Suprapubic skin (tissue), 4 donors: Measurements from ENCODE around the gene ESPN. TPM values are rescaled to one million over a fixed set of nuclear protein-coding genes. Genes with fewer than 3 reads are reported as not detected.

ENCODE experiments used
- DNase-seq, 2 donors: peaks; one replicate each; pipeline ENCODE4 v3.0.0-alpha.2; 2019; ENCODE audit warnings: low spot score in 2 of 2
- H3K27ac ChIP-seq: fragments of 200-600 bp; sonication (generic); one replicate; pipeline ENCODE4 v1.5.1; 2019
- H3K27me3 ChIP-seq: fragments of 200-600 bp; sonication (generic); one replicate; pipeline ENCODE4 v1.5.1; 2019
- H3K36me3 ChIP-seq: fragments of 200-600 bp; sonication (generic); one replicate; pipeline ENCODE4 v1.5.1; 2019
- H3K4me1 ChIP-seq: fragments of 200-600 bp; sonication (generic); one replicate; pipeline ENCODE4 v1.5.1; 2019
- H3K4me3 ChIP-seq: fragments of 200-600 bp; sonication (generic); one replicate; pipeline ENCODE4 v1.5.1; 2019; ENCODE audit warnings: mild to moderate bottlenecking
- H3K9me3 ChIP-seq: fragments of 200-600 bp; sonication (generic); one replicate; pipeline ENCODE4 v1.5.1; 2019
- CTCF ChIP-seq, 2 donors: fragments of 200-600 bp in 1 of 2; fragments of 450-650 bp in 1 of 2; sonication (generic) in 1 of 2; IDR thresholded peaks; one replicate each; pipeline ENCODE4 v1.5.1; 2016 to 2019; ENCODE audit warnings: antibody characterized with exemption in 2 of 2, mild to moderate bottlenecking in 1 of 2, moderate library complexity in 1 of 2
- EP300 ChIP-seq: sonication (generic); formaldehyde crosslinking; IDR thresholded peaks from one replicate; pipeline ENCODE4 v1.6.1; 2017; ENCODE audit warnings: antibody characterized with exemption
- POLR2A ChIP-seq, 2 donors: fragments of 450-650 bp; IDR thresholded peaks; one replicate each; pipeline ENCODE4 v1.6.1; 2017; ENCODE audit warnings: antibody characterized with exemption in 2 of 2, mild to moderate bottlenecking in 2 of 2, moderate library complexity in 2 of 2
- POLR2AphosphoS5 ChIP-seq, 3 donors: sonication (generic); formaldehyde crosslinking; IDR thresholded peaks; one replicate each; pipeline ENCODE4 v1.6.1; 2017; ENCODE audit warnings: antibody characterized with exemption in 3 of 3
- WGBS: methylation state at CpG from one replicate; pipeline ENCODE4 v1.1.5; 2018; 5-methylcytosine and 5-hydroxymethylcytosine counted together
- total RNA-seq, 4 donors: library from RNA; depleted of rRNA; stranded (reverse); fragments of >200 nt; gene quantifications; one replicate each; pipeline ENCODE4 v1.1.0, GENCODE V29; 2016

ESPN gene
- total RNA-seq, 4 donors from 2014 or later, result 37.6 to 54.4 (median 48.8) TPM

- Histone ChIP-seq H3K27ac (no peak overlapping the region), H3K36me3 (no peaks in the 10 kb centered on the region), H3K4me1 (peaks cover 54% of the 10 kb centered on the region), H3K27me3 (no peaks in the 10 kb centered on the region), H3K4me3 (no peak overlapping the region), H3K9me3 (no peaks in the 10 kb centered on the region)
- no CpG with 5 or more reads among the region's 13 CpGs for WGBS
- DNase-seq, result no peak
- no peak for TF ChIP-seq POLR2A (IDR thresholded peaks at IDR 0.05)
Measured at GRCh38 chr1:6498576-6499111, 74.1 kb downstream of the ESPN start.

- Histone ChIP-seq H3K9me3 (no peaks in the 10 kb centered on the region), H3K36me3 (no peaks in the 10 kb centered on the region), H3K4me1 (peaks cover 54% of the 10 kb centered on the region), H3K27me3 (no peaks in the 10 kb centered on the region), H3K27ac (no peak overlapping the region), H3K4me3 (no peak overlapping the region)
- WGBS, result 70% methylated on average over 4 of the region's 4 CpGs
- TF ChIP-seq POLR2AphosphoS5 (IDR thresholded peaks at IDR 0.05) (no peak), CTCF (IDR thresholded peaks at IDR 0.05) (no peak), POLR2A (IDR thresholded peaks at IDR 0.05) (no peak), EP300 (no peak)
- DNase-seq, result no peak
Measured at GRCh38 chr1:6499296-6499695, 74.7 kb downstream of the ESPN start.

- Histone ChIP-seq H3K27me3 (no peaks in the 10 kb centered on the region), H3K27ac (no peak overlapping the region), H3K36me3 (no peaks in the 10 kb centered on the region), H3K4me1 (peaks cover 44% of the 10 kb centered on the region), H3K4me3 (no peak overlapping the region), H3K9me3 (no peaks in the 10 kb centered on the region)
- 69% methylated on average over 20 of the region's 27 CpGs for WGBS
- DNase-seq, result no peak
- TF ChIP-seq EP300 (no peak), POLR2A (IDR thresholded peaks at IDR 0.05) (no peak), POLR2AphosphoS5 (IDR thresholded peaks at IDR 0.05) (no peak), CTCF (IDR thresholded peaks at IDR 0.05) (no peak)
Measured at GRCh38 chr1:6500544-6501278, 76.1 kb downstream of the ESPN start.

GRCh38 chr1:6501279-6501813 is 76.8 kb downstream of the ESPN start:
- Histone ChIP-seq H3K9me3 (no peaks in the 10 kb centered on the region), H3K27me3 (no peaks in the 10 kb centered on the region), H3K27ac (no peak overlapping the region), H3K36me3 (no peaks in the 10 kb centered on the region), H3K4me3 (no peak overlapping the region), H3K4me1 (peaks cover 38% of the 10 kb centered on the region)
- 86% methylated on average over 10 of the region's 10 CpGs for WGBS
- no peak for DNase-seq
- TF ChIP-seq EP300 (no peak), POLR2AphosphoS5 (IDR thresholded peaks at IDR 0.05) (no peak), CTCF (IDR thresholded peaks at IDR 0.05) (no peak), POLR2A (IDR thresholded peaks at IDR 0.05) (no peak)

GRCh38 chr1:6502000-6502891 is 77.7 kb downstream of the ESPN start:
- no peak for TF ChIP-seq POLR2A (IDR thresholded peaks at IDR 0.05)
- peak in 1 of 3 donors; percentile 3 for TF ChIP-seq POLR2AphosphoS5 (IDR thresholded peaks at IDR 0.05)
- Histone ChIP-seq H3K4me1 (peaks cover 30% of the 10 kb centered on the region), H3K27ac (no peak overlapping the region), H3K9me3 (no peaks in the 10 kb centered on the region), H3K27me3 (no peaks in the 10 kb centered on the region), H3K4me3 (no peak overlapping the region), H3K36me3 (no peaks in the 10 kb centered on the region)
- WGBS, result 33% methylated on average over 13 of the region's 31 CpGs
- peak in 1 of 2 donors; percentile 85 for DNase-seq
